Body of pancreas (tissue), 4 donors: ENCODE measurements around the gene VAPB.

Source experiments
- CTCF ChIP-seq, 7 experiments: fragments of 450-650 bp in 4 of 7; fragments of 200-600 bp in 3 of 7; sonication (generic) in 3 of 7; IDR thresholded peaks; one replicate each; pipeline ENCODE4 v1.5.1; 2016 to 2019; ENCODE audit warnings: antibody characterized with exemption in 7 of 7
- POLR2A ChIP-seq, 3 donors: fragments of 450-650 bp; IDR thresholded peaks; one replicate each; pipeline ENCODE4 v1.6.1; 2016; ENCODE audit warnings: antibody characterized with exemption in 3 of 3, mild to moderate bottlenecking in 2 of 3

GRCh38 chr20:58408603-58409246 is 19.7 kb downstream of the VAPB start:
- TF ChIP-seq CTCF (IDR thresholded peaks at IDR 0.05) (no peak), POLR2A (IDR thresholded peaks at IDR 0.05) (no peak)
